HG02588 (cell line): ENCODE results near the gene GIPC3.
"Not testable (repeated sequence)": the region's sequence is repeated elsewhere in the genome, so short reads cannot be mapped to it uniquely, and the experiment has no call there.

Experiments used
- ATAC-seq: cut with Tn5 transposase; IDR thresholded peaks from one replicate; pipeline ENCODE4 v1.9.1; 2021; ENCODE audit warnings: mild to moderate bottlenecking, moderate library complexity; ENCODE audit not compliant: unreplicated experiment

GIPC3 gene

GRCh38 chr19:3575949-3576673 lies 9.2 kb upstream of the GIPC3 start:
- ATAC-seq = no peak

- ATAC-seq = no peak
Measured at GRCh38 chr19:3576696-3577443, 8.4 kb upstream of the GIPC3 start.

GRCh38 chr19:3577723-3578344 lies 7.4 kb upstream of the GIPC3 start:
- ATAC-seq = no peak

- no peak for ATAC-seq
Measured at GRCh38 chr19:3578390-3578789, 6.9 kb upstream of the GIPC3 start.

GRCh38 chr19:3580156-3580934 lies 4.9 kb upstream of the GIPC3 start:
- no peak for ATAC-seq

- ATAC-seq = not testable (repeated sequence)
Measured at GRCh38 chr19:3581792-3582191, 3.5 kb upstream of the GIPC3 start.

GRCh38 chr19:3584036-3584802 lies 1.1 kb upstream of the GIPC3 start:
- ATAC-seq = not testable (repeated sequence)

GRCh38 chr19:3586127-3586626 lies 899 bp downstream of the GIPC3 start:
- ATAC-seq = no peak

GRCh38 chr19:3586707-3587346 lies 1.5 kb downstream of the GIPC3 start:
- ATAC-seq = no peak

- ATAC-seq = no peak
Measured at GRCh38 chr19:3589439-3589838, 4.2 kb downstream of the GIPC3 start.

- no peak for ATAC-seq
Measured at GRCh38 chr19:3589949-3590348, 4.7 kb downstream of the GIPC3 start.

- ATAC-seq = no peak
Measured at GRCh38 chr19:3590991-3591659, 5.8 kb downstream of the GIPC3 start.

GRCh38 chr19:3591876-3592613 lies 6.8 kb downstream of the GIPC3 start:
- no peak for ATAC-seq

GRCh38 chr19:3593156-3593555 lies 7.9 kb downstream of the GIPC3 start:
- ATAC-seq = no peak

- ATAC-seq = no peak
Measured at GRCh38 chr19:3595521-3596061, 10.3 kb downstream of the GIPC3 start.

- no peak for ATAC-seq
Measured at GRCh38 chr19:3599776-3600187, 14.5 kb downstream of the GIPC3 start.

GRCh38 chr19:3601021-3601420 lies 15.7 kb downstream of the GIPC3 start:
- no peak for ATAC-seq

- no peak for ATAC-seq
Measured at GRCh38 chr19:3603121-3603811, 18.0 kb downstream of the GIPC3 start.
